OCI-LY7 (cell line): ENCODE data around the gene NAB1.

Experiments
- CTCF ChIP-seq: fragments of 200-600 bp; sonication (generic); conservative IDR thresholded peaks from 2 replicates; pipeline ENCODE4 v1.5.1; 2014; ENCODE audit warnings: mild to moderate bottlenecking, antibody characterized with exemption, low read length, moderate library complexity, mixed read lengths
- EZH2phosphoT487 ChIP-seq: fragments of 200-600 bp; sonication (generic); IDR thresholded peaks from 2 replicates; pipeline ENCODE4 v1.6.1; 2018; ENCODE audit warnings: low read depth, borderline replicate concordance, mild to moderate bottlenecking, mixed run types, antibody characterized with exemption, low read length, moderate library complexity, mixed read lengths

DNA sequence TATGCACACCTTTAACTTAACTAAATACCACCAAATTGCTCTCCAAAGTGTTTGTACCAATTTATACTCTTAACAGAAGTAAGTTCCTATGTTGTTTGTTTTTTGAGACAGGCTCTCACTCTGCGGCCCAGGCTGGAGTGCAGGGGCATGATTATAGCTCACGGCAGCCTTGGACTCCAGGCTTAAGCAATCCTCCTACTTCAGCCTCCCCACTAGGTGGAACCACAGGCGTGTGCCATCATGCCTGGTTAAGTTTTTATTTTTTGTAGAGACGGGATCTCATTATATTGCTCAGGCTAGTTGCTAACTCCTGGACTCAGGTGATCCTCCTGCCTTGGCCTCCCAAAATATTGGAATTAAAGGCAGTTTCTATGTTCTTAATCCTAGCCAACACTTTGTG lies 13.1 kb upstream of the NAB1 start:
- TF ChIP-seq CTCF (peak; percentile 42), EZH2phosphoT487 (no peak)
